ENCODE results near the gene RAB1B.
"Not testable (repeated sequence)": the region's sequence is repeated elsewhere in the genome, so short reads cannot be mapped to it uniquely, and the experiment has no call there.

RAB1B gene

DNA sequence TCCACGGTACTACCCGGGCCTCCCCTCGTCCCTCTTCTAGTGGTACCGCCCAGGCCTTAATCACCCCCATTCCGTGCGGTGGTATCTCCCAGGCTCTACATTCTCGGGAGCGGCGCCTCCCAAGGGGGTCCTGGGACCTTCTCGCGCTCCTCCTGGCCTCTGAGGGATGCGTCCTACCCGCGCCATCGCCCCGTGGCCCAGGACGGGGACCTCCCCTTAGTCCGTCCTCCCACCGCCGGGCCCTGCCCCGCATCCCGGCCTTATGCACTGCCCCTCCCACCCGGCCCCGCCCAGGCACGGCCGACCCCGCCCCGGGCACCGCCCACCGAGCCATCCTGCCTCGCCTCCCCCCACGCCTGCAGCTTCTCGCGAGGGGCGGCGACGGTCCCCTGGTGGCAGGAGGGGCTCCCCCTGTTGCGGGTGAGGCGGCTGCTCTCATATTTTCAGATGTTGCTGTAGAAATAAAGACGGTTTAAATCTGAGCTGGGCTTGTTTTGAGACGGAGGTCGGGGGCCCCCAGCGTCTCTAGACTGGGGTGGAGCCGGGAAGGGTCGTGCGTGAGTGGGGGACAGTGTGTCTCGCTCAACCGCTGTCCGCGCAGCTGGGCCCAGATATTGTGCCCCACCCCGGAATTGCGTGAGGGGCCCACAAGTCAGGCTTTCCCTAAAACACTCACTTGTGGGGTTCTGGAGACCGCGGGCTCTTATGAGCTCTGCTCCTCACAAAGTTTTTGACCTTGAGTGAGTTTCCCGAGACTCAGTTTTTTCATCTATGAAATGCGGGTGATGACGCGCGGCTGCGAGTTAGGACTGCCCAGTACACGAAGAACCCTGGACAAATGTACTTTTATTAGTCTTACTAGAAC lies 828 bp upstream of the RAB1B start:
- peak; percentile 53 for DNase-seq

DNA sequence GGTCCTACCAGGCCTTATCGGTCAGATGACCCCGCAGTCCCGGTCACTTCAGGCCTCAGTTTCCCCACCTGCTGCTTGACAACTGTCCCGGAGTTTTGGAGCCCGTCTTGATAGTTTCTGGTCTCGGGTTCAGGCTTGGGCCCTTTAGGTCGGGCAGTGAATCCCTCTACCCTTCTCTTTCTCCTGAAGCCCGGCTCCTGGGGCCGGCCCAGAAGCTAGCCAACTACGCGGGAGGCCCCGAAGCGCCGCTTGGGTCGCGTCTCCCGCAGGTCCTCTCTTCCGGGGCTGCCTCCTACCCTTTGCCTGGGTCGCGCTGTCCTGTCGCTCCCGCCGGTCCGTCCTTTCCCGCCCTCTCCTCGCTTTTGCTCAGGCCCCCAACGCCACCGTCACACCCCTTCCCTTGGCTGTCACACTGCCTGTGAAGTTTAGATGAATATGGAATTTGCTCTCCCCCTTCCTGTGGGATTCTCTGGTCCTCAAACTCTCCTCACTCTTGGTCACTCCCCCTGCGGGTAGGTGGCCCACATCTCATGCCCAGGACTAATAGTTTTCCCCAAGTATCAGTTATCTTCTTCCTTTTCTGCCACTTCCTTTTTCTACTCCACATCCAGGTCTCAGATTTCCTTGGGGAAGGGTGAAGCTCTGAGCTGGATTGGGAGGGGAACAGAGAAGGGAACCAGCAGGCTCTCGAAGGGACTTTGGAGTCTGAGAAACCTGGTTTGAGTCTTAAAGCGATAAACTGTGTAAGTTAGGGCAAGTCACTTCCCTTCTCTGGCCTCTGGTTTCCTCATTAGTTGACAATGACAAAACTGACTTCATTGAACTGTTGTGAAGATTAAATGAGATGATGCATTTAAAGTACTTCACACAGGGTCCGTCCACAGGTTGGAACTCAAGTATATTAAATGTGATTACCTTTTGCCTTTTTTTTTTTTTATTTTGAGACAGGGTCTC lies 790 bp downstream of the RAB1B start:
- DNase-seq = no peak

DNA sequence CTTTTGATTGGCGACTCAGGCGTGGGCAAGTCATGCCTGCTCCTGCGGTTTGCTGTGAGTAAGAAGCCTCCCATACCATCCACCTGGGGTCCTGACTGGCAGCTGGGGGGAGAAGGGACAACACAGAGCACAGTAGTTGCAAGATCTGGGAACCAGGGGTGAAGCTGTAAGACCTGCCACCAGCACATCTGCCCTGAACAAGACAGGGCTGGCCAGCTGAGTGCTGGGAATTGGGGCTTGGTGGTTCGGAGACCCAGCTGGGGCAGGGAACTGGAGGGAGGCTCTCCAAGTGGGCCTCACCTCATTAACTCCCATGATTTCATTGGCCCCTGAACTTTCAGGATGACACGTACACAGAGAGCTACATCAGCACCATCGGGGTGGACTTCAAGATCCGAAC lies 3.4 kb downstream of the RAB1B start:
- DNase-seq = no peak

DNA sequence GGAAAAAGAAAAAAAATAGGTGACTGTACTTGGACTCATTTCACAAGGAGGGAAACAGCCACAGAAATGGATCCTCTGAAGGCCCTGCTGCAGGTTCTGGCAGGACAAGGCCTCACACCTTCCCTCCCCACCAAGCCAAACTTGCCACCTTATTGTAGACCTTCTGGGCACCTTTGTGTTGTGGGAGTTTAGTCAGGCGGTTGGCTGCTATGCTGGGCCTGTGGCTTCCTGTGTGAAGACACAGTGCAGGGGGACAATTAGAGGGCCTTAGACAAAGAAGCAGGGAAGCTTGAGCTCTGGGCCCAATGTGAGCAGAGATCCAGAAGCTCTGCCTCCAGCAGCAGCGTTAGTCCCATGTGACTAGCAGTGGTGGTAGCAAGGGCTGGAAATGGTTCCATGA lies 4.2 kb downstream of the RAB1B start:
- no peak for DNase-seq

DNA sequence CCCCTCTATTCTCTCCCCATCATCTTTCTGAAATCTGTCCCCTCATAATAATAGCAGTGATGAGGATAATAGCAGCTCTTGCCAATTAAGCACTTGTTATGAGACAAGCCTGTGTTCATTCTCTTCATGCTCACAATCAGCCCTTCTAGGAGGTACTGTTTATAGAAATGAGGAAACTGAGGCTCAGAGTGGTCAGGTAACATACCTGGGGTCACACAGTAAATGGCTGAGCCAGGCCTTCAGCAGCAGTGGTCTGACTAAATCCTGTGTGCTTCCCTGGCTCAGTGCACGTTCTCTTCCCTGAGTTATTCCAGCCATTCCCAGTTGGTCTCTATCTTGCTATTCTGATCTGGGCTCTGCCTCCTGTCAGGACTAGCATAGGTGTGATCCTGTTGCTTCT lies 5.8 kb downstream of the RAB1B start:
- no peak for DNase-seq

DNA sequence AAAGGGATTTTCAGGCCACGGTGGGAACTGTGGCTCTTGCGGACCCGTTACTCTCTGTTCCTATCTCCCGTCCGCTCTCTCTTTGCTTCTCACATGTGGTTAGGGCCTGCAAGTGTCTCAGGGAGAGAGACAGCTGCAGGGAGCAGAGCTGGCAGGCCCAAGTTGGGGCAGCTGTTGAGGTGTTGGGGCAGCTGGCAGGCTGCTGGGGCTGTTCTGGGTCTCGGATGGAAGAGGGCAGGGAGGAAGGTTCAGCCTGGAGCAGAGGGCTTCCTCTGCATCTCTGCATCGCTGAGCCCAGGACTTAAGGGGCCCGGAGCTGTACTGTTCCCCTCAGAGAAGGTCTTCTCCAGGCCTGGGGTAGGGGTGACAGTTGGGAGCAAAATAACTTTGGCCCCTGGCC lies 7.0 kb downstream of the RAB1B start:
- DNase-seq = no peak

DNA sequence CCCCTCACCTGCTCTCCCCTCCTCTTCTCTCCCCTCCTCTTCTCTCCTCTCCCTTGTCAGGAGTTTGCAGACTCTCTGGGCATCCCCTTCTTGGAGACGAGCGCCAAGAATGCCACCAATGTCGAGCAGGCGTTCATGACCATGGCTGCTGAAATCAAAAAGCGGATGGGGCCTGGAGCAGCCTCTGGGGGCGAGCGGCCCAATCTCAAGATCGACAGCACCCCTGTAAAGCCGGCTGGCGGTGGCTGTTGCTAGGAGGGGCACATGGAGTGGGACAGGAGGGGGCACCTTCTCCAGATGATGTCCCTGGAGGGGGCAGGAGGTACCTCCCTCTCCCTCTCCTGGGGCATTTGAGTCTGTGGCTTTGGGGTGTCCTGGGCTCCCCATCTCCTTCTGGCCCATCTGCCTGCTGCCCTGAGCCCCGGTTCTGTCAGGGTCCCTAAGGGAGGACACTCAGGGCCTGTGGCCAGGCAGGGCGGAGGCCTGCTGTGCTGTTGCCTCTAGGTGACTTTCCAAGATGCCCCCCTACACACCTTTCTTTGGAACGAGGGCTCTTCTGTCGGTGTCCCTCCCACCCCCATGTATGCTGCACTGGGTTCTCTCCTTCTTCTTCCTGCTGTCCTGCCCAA lies 7.7 kb downstream of the RAB1B start:
- DNase-seq = no peak

DNA sequence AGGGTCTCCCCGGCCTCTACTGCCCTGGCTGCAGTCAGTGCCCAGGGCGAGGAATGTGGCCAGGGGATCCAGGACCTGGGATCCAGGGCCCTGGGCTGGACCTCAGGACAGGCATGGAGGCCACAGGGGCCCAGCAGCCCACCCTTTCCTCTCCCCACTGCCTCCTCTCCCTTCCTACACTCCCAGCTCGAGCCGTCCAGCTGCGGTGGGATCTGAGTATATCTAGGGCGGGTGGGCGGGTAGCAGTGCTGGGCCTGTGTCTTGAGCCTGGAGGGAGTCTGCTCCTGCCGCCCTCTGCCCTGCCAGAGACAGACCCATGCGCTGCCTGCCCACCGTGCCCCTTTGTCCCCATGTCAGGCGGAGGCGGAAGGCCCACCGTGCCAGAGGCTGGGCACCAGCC lies 8.2 kb downstream of the RAB1B start:
- DNase-seq = not testable (repeated sequence)

DNA sequence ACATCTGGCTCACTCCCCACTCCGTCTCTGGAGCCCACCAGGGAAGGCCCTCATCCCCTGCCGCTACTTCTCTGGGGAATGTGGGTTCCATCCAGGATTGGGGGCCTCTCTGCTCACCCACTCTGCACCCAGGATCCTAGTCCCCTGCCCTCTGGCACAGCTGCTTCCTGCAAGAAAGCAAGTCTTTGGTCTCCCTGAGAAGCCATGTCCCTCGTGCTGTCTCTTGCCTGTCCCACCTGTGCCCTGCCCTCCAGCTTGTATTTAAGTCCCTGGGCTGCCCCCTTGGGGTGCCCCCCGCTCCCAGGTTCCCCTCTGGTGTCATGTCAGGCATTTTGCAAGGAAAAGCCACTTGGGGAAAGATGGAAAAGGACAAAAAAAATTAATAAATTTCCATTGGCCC lies 8.6 kb downstream of the RAB1B start:
- not testable (repeated sequence) for DNase-seq

DNA sequence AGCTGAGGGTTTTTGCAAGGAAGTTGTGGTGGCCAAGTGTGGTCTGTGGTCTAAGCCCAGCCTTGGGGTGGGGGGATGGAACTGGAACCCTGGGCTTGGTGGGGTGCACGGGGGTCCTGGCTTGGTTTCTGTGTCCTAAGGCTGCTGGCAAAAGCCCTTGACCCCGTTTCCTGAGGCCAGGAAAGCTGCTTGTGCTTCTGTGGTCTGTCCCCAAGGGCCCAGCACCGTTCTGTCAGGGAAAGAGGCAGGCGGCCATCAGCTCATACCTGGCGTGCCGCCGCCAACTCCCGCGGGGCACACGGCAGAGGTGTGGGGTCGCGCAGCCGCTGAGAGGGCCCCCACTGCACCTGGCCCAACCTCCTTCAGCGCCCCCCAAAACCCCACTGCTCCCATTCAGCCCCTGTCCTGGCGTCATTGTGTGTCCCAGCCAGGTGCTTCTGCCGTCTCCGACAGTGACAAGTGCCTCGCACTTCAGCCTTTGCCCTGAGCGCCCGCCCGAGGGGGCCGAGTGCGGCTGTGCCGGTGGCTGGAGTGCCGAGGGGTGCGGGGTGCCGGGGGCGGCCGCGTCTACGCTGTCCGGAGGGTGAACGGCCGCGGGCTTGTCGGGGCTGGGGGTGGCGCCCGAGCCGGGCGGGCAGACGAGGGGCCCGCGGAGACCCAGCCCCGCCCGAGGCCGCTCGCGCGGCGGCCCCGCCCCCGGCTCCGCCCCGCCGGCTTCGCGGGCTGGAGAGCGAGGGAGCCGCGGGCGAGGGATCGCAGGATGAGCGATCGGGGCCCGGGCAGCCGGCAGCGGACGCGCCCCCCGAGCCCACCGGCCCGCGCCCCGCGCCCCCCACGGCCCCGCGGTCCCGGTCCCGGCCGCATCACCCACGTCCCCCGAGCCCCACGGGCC lies 9.3 kb downstream of the RAB1B start, which contains the start of gene CNIH2:
Gene CNIH2 (plus strand): TSS at position 705 of the 892 bp plus-strand sequence. CDS start 282 bp downstream, outside the sequence.
- DNase-seq = no peak

DNA sequence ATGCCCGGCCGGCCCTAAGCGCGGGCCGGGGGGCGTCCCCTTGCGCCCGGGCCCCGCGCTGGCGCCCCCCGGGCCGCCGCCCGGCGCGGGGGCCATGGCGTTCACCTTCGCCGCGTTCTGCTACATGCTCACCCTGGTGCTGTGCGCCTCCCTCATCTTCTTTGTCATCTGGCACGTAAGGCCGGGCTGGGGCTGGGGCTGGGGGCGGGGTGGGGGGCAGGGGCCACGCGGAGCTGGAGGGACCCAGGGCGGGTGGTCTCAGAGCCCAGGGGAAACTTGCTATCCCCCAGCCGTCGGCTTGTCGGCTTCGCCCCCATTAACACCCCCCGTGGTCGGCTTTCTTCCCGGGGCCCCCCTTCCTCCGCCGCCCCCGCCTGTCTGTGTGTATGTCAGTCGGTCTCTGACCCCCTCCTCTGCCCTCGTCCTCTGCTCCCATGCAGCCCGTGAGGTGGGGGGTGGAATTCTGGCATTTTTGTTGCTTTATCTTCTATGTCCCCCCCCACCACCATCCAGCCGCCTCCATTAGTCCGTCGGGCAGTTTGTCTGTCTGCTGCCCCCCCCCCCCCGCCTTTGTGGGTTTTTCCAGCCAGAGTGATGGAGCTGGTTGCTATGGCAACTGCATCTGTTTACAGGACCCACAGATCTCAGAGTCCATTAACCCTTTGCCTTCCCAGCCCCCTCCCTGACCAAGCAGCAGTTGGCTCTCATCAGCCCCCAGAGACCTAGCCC lies 10.1 kb downstream of the RAB1B start:
- DNase-seq = no peak

DNA sequence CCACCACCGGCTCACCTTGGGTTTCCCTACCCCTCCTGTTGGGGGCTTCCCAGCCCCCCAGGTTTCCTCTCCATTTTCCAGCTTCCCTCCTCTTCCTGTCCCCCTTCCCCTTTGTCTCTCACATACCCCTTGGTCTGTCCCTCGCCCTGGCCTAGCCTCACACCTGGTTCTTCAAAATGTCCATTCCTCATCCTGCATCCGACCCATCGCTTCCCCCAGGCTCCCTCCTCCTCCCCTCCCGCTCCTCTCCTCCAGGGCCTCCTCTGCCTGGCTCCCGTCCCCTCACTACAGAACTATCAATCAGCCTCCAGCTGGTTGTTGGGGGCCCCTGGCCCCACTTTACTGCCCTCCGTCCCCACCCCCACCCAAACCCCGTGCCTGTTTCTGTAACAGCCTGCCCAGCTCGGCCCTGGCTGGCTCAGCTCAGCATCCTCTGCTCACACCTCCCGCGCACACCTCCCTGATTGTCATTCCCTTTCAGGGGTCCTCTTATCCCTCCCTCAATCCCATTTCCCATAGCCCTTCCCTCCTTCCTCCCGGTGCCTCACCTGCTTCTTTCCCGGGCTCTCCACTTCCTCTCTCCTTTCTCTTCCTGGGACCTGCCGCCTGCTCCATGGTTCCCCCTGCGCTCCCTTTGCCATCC lies 10.8 kb downstream of the RAB1B start:
- DNase-seq = no peak

DNA sequence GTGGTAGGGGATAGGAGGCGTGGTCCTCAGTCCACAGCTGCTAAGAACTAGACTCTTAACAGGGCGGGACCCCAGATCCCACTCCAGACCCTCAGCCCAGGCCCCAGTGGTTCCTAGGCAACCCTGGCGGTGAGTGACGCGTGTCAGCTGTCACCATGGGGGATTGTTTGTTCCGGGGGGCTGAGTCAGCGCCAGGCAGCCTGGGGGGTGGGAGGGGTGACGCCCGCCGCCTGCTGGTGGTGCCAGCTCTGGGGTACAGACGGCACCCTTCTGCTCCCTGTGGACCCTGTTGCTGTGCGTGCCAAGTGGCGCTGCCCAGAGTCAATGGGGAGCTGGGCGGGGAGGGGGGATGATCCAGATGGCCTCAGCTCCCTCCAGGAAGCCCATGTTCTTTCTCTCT lies 12.0 kb downstream of the RAB1B start:
- DNase-seq = no peak

DNA sequence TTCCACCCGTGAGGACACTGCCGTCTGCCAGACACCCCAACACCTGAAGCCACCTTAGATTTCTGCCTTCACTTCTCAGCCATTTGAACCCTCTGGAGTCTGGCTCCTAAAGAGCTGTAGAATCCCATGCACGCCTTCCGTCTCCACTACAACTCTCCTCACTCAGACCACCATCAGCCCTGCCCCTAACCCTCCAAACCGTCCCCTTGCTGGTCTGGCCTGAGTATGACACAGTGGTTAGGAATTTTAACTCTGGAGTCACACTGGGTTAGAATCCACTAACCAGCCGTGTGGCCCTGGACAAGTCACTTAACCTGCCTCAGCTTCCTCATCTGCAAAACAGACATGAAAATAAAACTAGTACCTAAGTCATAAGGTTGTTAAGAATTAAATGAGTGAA lies 12.6 kb downstream of the RAB1B start:
- no peak for DNase-seq

DNA sequence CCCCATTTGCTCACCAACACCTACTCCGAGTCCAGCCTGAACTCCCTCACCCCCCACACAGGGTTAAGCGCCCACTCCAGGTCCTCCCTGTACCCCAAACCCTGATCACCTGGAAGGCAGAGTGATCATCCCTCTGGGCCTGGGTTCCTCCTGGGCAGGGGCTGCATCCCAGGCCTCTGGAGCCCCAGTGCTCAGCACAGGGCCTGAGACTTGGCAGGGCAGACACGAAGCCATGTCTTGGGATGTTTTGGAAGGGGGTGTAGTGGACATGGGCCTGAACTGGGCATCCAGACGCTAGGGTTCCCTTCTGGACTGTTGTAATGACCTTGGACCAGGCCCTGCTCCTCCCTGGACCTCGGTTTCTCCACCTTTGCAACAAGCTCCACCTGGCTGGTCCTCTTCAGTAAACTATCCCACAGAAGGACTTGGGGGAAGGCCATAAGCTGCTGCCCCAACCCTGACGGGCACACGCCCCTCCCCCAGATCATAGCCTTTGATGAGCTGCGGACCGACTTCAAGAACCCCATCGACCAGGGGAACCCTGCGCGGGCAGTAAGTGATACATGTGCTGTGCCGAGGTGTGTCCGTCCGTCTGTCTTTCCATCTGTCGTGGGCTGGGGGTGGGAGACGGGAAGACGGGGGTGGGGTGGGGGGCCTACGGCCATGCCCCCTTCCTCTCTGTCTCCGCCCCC lies 13.5 kb downstream of the RAB1B start:
- no peak for DNase-seq

DNA sequence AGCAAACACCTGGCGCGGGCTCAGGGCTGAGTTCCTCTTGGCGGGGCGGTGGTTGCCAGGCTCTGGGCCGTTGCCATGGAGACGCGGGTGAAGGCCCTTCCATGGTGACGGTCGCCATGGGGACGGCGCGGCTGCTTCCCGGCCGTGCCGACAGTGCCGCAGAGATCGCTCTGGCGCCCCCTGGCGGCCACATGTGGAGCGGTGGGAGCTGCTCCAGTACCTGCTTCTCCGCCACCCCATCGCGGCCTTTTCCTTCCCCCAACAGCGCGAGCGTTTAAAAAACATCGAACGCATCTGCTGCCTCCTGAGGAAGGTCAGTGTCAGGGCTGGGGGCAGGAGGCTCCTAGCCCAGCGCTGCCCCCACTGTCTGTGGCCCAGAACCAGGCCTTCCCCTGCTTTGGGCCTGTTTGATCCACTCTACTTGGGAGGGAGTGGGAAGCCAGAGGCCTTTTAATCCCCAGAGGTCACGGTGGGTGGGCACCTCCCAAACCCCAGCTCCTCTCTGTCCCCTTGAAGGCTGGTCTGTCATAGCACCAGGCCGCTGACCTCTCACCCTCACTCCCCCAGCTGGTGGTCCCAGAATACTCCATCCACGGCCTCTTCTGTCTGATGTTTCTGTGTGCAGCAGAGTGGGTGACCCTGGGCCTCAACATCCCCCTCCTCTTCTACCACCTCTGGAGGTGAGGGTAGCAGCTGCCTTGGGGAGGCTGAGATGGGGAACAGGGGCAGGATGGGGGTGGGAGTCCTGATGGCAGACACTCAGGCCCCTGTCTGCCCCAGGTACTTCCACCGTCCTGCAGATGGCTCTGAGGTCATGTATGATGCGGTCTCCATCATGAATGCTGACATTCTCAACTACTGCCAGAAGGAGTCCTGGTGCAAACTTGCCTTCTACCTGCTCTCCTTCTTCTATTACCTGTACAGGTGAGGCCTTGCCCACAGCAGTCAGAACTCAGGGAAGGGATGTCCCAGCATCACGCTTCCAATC lies 14.3 kb downstream of the RAB1B start:
- DNase-seq = peak; percentile 98

DNA sequence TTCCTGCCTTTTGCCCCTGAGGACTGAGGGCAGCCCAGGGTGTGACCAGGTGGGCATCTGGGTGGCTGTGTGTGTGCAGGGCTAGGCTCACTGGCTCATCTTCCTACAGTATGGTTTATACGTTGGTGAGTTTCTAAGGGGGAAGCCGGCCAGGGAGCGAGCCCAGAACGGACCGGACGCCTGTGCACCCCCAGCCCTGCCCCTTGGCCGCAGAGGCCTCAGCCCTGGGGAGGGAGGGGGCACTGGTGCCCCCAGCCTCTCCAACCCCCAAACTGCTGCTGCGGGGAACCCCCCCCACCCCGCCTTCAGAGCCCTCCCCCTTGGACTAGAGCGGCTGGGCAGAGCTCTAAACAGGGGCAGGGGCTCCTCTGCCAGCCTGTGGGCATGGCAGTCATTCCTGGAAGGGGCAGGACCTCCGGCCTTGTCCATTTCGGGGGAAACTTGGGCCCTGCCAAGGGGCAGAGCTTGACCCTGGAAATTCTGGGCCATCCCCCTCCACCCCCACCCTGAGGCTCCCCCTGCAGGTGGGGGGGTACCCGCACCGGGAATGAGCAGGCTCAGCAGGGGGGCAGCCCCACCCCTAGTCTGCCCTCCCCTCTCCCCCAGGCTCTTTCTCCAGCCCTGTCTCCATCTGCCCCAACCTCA lies 15.1 kb downstream of the RAB1B start:
- no peak for DNase-seq

DNA sequence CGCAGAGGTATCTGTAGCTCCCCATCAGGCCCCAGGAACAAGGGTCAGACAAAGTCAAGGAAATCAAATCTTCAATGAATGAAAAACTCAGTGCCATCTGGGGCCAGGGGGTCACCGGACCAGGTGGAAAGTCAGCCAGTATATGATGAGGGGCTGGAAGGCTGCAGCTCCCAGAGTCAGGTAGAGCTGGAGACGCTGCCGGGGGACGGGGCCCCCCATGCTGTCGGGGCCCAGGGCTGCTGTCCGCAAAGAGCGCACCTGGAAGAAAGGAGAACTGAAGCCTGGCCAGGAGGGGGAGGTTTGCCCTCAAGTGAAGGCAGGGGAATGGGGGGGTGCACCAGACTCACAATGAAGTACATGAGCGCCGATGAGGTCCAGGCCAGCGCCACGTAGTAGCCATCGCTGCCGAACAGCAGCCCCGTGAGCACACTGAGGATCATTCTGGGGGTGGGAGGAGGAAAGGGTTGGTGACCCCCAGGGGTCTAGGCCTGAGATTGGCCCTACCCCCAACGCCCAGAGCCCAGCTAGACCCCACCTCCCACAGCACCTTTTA lies 16.2 kb downstream of the RAB1B start:
- no peak for DNase-seq
